HG02588 (cell line): ENCODE measurements around the gene NFX1.
"Not testable (repeated sequence)": the region's sequence is repeated elsewhere in the genome, so short reads cannot be mapped to it uniquely, and the experiment has no call there.

ENCODE experiments used
- ATAC-seq: cut with Tn5 transposase; IDR thresholded peaks from one replicate; pipeline ENCODE4 v1.9.1; 2021; ENCODE audit warnings: mild to moderate bottlenecking, moderate library complexity; ENCODE audit not compliant: unreplicated experiment

The NFX1 gene

GRCh38 chr9:33385979-33386640 is 95.8 kb downstream of the NFX1 start:
- not testable (repeated sequence) for ATAC-seq

DNA sequence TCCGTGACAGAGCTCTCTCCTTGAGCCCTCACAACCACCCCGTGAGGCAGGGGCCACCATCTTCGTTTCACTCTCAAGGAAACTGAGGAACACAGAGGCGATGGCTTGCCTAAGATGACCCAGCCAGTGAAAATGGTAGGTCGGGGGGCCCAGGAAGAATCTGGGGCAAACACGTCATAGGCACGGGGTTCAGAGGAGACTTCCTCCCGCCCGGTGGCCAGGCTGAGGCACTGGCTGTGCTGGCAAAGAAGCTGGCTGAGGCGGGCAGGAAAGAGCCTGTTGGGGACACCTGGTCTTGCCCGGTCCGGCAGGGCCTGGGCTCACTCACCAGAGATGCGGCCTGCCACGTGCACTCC is 96.3 kb downstream of the NFX1 start:
- ATAC-seq = not testable (repeated sequence)

- ATAC-seq = not testable (repeated sequence)
Observed at GRCh38 chr9:33386998-33387397, 96.7 kb downstream of the NFX1 start.

DNA sequence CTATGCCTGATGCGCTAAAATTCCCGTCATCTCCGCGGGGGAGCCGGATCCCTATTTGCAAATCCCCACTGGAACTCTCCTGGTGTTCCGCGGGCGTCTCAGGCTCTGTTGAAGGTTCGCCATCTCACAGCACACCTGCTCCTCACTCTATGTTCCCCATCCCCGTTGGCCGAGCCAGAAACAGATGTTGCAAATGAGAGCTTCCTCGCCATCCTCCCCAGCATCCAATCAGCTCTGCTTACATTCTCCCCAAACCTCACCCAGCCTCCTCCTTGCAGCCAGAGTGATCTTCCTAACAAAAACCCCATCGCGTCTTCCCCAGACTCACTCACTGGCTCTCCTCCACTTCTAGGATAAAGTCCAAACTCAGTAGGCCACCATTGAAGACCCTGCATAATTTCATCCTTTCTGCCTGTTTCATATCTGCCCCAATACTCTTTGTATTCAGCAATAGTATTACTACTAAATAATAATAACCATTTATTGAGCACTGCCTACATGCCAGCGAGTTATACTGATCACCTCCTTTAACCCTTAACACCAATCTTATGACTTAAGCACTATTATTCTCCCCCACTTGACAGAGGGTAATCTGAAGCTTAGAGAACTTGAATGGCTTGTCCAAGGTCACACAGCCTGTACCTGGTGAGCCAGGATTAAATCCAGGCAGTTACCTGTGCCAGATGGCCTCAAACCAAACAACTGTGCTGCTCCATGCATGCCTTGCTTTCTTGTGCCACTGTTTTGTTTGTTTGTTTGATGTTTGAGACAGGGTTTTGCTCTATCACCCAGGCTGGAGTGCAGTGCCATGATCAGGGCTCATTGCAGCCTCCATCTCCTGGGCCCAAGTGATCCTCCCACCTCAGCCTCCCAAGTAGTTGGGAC is 98.0 kb downstream of the NFX1 start:
- no peak for ATAC-seq

GRCh38 chr9:33391111-33391771 is 100.9 kb downstream of the NFX1 start:
- not testable (repeated sequence) for ATAC-seq

DNA sequence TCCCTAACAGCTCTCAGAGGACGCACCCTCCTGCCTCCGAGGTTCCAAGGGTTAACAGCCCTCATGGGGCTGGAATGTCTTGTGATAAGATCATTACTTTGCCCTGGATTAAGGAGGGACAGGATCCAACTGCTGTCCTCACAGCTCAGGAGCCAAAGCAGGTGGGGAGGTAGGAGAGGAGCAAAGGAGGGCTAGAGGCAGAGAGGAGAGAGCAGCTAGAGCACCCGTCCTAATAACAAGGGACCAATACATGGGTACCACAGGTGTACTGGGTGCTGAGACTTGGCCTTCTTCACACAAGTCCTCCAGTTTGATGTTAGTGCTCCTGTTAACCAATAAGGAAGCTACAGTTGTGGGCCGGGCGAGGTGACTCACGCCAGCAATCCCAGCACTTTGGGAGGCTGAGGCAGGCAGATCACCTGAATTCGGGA is 102.3 kb downstream of the NFX1 start:
- ATAC-seq = not testable (repeated sequence)

- ATAC-seq = no peak
Observed at GRCh38 chr9:33393581-33393980, 103.3 kb downstream of the NFX1 start.

- ATAC-seq = not testable (repeated sequence)
Observed at GRCh38 chr9:33393986-33394385, 103.7 kb downstream of the NFX1 start.

DNA sequence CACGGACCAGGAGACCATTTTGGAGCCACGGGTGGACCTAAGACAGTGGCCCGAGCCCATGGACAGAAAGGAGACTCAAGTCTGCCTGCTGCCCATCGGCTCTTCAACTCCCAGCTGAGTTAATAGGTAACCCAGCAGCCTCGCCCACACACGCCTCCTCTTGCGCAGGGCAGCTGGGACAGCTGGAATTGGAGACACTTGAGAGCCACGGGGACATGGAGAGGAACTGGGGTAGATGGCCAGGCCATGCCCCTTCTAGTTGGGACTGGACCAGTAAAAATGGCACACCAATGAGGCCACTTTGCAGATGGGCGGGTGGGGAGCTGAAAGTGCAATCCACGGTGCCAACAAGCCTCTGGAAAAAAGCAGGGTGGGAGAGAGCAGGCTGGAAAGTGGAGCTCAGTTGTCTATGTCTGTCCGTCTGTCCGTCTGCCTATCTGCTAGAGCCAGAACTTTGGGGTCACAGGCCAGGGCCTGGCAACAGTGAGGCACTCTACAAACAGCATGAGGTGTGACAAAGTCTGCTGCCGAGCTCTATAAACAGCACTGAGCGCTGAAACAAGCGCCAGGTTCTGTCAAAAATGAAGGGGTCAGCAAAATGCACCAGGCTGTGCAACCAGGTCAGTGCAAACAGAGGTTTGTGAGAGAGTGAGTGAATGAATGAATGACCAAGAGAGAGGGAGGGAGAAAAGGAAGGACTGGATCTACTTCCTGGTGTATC is 105.0 kb downstream of the NFX1 start:
- not testable (repeated sequence) for ATAC-seq

- ATAC-seq = not testable (repeated sequence)
Observed at GRCh38 chr9:33397801-33398200, 107.5 kb downstream of the NFX1 start.

DNA sequence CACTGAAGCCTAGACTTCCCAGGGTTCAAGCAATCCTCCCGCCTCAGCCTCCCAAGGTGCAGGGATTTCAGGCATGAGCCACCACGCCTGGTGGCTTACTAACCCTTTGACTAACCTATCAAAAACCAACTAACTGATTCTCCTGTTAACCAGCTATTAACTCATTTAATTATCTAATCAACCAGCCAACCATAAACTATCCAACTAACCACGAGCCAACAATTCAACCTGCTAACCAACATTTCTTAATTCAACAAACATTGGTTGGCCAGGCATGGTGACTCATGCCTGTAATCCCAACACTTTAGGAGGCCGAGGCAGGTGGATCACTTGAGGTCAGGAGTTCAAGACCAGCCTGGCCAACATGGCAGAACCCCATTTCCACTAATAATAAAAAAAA is 108.7 kb downstream of the NFX1 start:
- ATAC-seq = not testable (repeated sequence)

GRCh38 chr9:33401809-33402208 is 111.5 kb downstream of the NFX1 start:
- ATAC-seq = not testable (repeated sequence)

- ATAC-seq = not testable (repeated sequence)
Observed at GRCh38 chr9:33402371-33402770, 112.1 kb downstream of the NFX1 start, which contains the start of gene AQP7. AQP7 (minus strand) TSS chr9:33402568; CDS start chr9:33401262, 1,306 bp downstream.

DNA sequence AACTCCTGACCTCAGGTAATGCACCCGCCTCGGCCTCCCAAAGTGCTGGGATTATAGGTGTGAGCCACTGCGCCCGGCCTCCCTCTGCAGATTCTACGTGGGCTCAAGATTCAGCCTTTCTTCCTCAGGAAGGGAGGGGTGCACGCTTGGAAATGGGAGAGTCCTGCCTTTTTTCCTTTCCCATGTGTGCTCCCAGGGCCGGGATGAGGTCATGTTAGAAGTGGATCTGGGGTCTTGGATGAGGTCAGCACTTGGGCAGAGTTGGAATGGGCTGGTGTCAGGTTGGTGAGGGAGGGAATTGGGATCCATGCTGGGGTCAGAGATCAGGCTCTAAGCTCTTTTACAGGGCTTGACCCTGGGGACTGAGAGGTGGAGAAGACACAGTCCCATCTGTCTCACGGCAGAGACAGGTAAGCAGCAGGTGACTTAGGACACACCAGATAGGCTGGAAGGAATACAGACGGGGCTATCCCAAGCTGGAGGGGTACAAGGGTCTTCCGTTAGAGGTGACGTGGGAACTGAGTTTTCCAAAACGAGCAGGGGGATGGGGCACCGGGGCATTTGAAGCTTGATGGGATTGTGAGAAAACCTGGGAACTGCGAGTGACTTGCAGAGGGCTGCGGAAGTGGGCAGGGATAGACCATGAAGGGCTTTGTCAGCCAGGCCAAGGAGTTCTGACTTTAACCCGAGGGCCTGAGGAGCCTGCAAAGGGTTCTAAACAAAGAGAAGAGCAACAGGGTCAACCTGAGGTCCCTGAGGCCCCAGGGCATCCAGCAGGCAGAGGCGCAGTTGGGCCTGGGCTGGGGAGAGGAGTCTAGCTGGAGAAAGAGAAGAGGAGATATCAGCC is 113.8 kb downstream of the NFX1 start:
- ATAC-seq = no peak

DNA sequence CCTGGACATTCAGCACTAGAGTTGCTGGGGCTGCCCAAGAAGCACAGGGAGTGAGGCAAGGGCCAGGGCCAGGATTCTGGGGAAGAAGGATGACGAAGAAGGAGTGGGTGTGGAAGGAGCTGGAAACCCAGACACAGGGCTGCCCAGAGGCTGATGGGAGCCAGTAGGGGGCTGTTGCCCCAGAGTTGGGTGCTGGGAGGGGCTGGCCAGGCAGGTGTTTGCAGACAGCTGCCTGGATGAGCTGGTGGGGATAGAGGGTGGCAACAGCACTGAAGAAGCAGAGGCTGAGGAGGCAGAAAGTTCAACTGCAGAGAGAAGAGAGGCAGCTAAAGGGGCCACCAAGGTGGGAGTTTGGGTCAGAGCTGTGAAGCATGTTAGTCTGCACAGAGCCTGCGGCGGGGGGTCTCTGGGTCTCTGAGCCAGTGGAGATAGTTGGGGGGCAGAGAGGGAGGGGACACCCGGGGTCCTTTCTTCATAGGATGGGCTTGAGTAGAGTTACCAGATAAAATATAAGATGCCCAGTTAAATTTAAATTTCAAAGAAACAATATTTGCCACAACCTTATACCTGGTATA is 114.6 kb downstream of the NFX1 start:
- no peak for ATAC-seq

DNA sequence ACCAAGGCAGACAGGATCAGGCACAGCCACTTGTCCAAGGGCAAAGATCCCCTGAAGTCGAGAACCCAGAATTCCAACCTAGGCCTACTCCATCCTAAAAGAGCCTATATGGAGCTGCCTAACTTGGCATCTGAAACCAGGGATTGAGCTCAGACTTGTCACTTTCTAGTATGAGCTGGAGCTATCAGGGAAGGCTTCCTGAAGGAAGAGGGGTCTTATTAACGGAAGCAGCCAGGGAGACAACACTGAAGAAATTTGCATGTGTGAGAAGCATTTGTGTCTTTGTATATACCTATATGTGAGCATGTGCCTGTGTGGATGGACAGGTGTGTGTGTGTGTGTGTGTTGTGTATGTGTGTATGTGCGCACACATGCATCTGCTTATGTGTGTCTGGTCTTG is 116.7 kb downstream of the NFX1 start:
- ATAC-seq = no peak

GRCh38 chr9:33408087-33408486 is 117.8 kb downstream of the NFX1 start:
- ATAC-seq = no peak

DNA sequence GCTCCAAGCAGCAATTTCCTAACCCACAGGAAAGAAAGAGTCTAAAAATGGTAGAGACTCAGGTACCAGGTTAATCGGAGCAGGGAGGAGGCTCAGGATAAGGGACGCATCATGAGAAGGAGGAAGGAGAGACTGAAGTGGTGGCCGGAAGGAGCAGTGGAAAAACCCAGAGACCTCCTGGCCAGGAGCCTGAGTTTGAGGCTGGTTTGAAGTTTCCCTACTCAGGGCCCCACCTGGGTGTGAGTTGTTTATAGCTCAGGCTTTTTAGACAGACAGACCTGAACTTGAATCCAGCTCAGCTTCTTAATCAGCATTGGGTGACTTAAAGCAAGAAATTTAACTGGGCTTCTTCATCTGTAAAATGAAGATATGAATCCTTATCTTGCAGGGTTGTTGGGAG is 124.0 kb downstream of the NFX1 start:
- ATAC-seq = no peak

DNA sequence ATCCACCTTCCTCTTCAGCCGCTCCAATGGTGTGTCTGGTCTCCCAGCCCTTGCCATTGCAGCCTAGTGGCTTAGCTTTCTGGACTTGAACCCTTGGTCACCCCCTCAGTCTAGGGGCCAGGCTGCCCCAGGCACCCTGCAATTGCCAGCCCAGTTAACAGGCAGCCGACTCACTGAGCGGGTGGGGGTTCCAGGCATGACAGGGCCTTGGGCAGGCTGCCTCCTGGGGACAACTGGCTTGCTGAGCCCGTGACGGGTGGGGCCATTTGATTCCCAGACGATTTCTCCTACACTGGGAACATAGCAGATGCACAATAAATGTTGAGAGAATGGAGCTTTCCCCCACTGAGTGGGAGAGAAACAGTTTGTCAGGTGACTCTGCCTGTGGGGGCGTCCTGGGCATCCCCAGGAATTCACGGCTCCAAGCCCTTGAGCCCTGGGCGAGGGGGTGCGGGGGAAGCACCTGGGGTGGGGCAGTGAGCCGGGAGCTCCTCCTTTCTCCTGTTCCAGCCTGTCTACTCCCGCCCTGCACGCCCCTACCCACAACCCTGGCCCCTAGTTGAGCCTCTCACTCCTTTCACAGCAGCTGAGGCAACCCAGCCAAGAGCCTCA is 124.7 kb downstream of the NFX1 start:
- no peak for ATAC-seq
